Stimulated activated naive B cell treated with anti-CD40 and anti-IgM and Interleukin-4, amounts not matched to agents 10 μg/mL and 1 μg/mL and 100 μg/mL, for 72 hours (primary cell): Measurements from ENCODE around the gene EIF2S1.
A peak's percentile ranks its signal among the peaks of the same experiment; 100 is the strongest.

Experiments
- ATAC-seq, 2 donors: fragments of 150-1000 bp; cut with Tn5 transposase; replicated peaks; 2 replicates each; pipeline ENCODE4 v1.10.0; 2021; ENCODE audit warnings: moderate library complexity in 1 of 2
- DNase-seq: peaks from one replicate; pipeline ENCODE4 v3.0.0; 2021
- H3K27ac Mint-ChIP-seq: one replicate; pipeline ENCODE4 v1.8.0; 2022; ENCODE audit warnings: mild to moderate bottlenecking, mixed read lengths
- H3K27me3 Mint-ChIP-seq, 2 donors: one replicate each; pipeline ENCODE4 v1.8.0; 2022; ENCODE audit warnings: mixed read lengths in 2 of 2
- H3K36me3 Mint-ChIP-seq, 2 donors: one replicate each; pipeline ENCODE4 v1.8.0; 2022; ENCODE audit warnings: mixed read lengths in 2 of 2, mild to moderate bottlenecking in 1 of 2
- H3K4me1 Mint-ChIP-seq, 2 donors: one replicate each; pipeline ENCODE4 v1.8.0; 2022; ENCODE audit warnings: mixed read lengths in 2 of 2, mild to moderate bottlenecking in 1 of 2
- H3K4me3 Mint-ChIP-seq, 2 donors: one replicate each; pipeline ENCODE4 v1.8.0; 2022; ENCODE audit warnings: mild to moderate bottlenecking in 2 of 2, mixed read lengths in 2 of 2, moderate library complexity in 1 of 2
- H3K9me3 Mint-ChIP-seq, 2 donors: one replicate each; pipeline ENCODE4 v1.8.0; 2022; ENCODE audit warnings: mixed read lengths in 2 of 2, mild to moderate bottlenecking in 1 of 2

Gene EIF2S1

GRCh38 chr14:67357969-67358354, 2.2 kb upstream of the EIF2S1 start:
- ATAC-seq (no peak), DNase-seq (no peak)
- Mint-ChIP-seq H3K4me3 (no peak overlapping the region), H3K36me3 (peaks cover 10% of the 10 kb centered on the region in 2 donors), H3K4me1 (peaks cover 12 to 26% of the 10 kb centered on the region in 2 donors), H3K27me3 (no peaks in the 10 kb centered on the region), H3K9me3 (no peaks in the 10 kb centered on the region), H3K27ac (no peak overlapping the region)

DNA sequence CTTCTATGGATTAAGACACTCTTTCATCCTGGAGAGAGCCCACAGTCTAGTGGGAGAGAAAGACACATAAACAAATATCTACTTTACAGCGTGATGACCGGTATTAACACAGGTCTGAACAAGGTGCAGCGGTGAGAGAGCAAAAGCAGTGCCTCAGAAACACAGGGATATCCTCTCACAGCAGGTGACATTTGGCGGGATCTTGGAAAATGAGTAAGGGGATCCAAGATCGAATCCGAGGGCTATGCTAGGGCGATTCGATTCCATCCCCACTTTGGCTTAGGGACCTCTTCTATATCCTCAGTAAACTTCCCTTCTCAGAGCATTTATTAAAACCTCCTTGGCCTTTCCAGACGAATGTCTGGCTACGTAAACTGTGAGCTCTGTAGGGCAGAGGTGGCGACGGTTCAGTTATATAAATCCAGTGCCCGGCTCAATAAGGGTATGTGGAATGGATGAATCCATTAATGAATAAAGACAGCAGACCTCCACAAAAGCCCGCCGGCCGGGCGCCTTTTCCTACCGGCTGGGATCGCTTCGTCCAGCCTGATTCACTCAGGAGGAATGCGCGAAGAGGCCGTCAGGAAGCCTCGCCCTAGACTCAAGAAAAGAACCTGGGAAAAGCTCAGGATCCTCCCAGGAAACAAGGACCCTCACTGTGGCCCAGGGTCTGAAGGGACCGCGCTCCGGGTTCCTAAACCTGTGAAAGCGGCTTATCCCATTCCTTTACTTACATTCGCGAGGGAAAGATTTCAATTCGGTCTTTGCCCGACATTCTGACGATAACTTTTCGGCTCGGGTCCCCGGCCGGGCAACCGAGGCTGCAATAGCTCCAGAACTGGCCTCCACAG, 979 bp upstream of the EIF2S1 start:
- Mint-ChIP-seq H3K27ac (peak overlapping the region; percentile 98), H3K27me3 (no peaks in the 10 kb centered on the region), H3K4me1 (peaks cover 14 to 38% of the 10 kb centered on the region in 2 donors), H3K9me3 (no peaks in the 10 kb centered on the region), H3K36me3 (peaks cover 13% of the 10 kb centered on the region in 2 donors), H3K4me3 (peak overlapping the region; percentile 98 to 100)
- DNase-seq, result no peak
- ATAC-seq, result no peak

- Mint-ChIP-seq H3K27me3 (no peaks in the 10 kb centered on the region), H3K4me1 (peaks cover 15 to 38% of the 10 kb centered on the region in 2 donors), H3K27ac (peak overlapping the region; percentile 98), H3K36me3 (peaks cover 13 to 16% of the 10 kb centered on the region in 2 donors), H3K4me3 (peak overlapping the region; percentile 98 to 100), H3K9me3 (no peaks in the 10 kb centered on the region)
- DNase-seq (no peak), ATAC-seq (peak; percentile 26 to 34)
Observed at GRCh38 chr14:67360470-67361206, 510 bp downstream of the EIF2S1 start.

GRCh38 chr14:67365476-67365875, 5.3 kb downstream of the EIF2S1 start:
- H3K36me3 Mint-ChIP-seq, result peaks cover 20 to 29% of the 10 kb centered on the region in 2 donors
- H3K4me1 Mint-ChIP-seq, result peaks cover 19 to 27% of the 10 kb centered on the region in 2 donors
- ATAC-seq, result no peak
- H3K27me3 Mint-ChIP-seq, result no peaks in the 10 kb centered on the region
- no peak for DNase-seq
- no peaks in the 10 kb centered on the region for H3K9me3 Mint-ChIP-seq
- no peak overlapping the region for H3K4me3 Mint-ChIP-seq
- no peak overlapping the region for H3K27ac Mint-ChIP-seq

GRCh38 chr14:67370830-67371229, 10.7 kb downstream of the EIF2S1 start:
- H3K4me1 Mint-ChIP-seq, result peaks cover 15 to 34% of the 10 kb centered on the region in 2 donors
- peak overlapping the region; percentile 73 for H3K27ac Mint-ChIP-seq

GRCh38 chr14:67371247-67372148, 11.4 kb downstream of the EIF2S1 start:
- Mint-ChIP-seq H3K9me3 (no peaks in the 10 kb centered on the region), H3K27ac (no peak overlapping the region), H3K27me3 (no peaks in the 10 kb centered on the region), H3K36me3 (peaks cover 18 to 51% of the 10 kb centered on the region in 2 donors), H3K4me3 (no peak overlapping the region), H3K4me1 (peaks cover 14 to 35% of the 10 kb centered on the region in 2 donors)
- no peak for ATAC-seq
- DNase-seq, result no peak

More at GRCh38 chr14:67370830-67371229, 10.7 kb downstream of the EIF2S1 start:
- Mint-ChIP-seq H3K36me3 (peaks cover 17 to 46% of the 10 kb centered on the region in 2 donors), H3K27me3 (no peaks in the 10 kb centered on the region), H3K4me3 (no peak overlapping the region), H3K9me3 (no peaks in the 10 kb centered on the region)
- ATAC-seq, result no peak
- no peak for DNase-seq

GRCh38 chr14:67372833-67373232, 12.7 kb downstream of the EIF2S1 start:
- no peak overlapping the region for H3K27ac Mint-ChIP-seq
- DNase-seq (no peak), ATAC-seq (no peak)
- H3K36me3 Mint-ChIP-seq, result peaks cover 26 to 53% of the 10 kb centered on the region in 2 donors
- peaks cover 18 to 47% of the 10 kb centered on the region in 2 donors for H3K4me1 Mint-ChIP-seq
- H3K27me3 Mint-ChIP-seq, result no peaks in the 10 kb centered on the region
- H3K9me3 Mint-ChIP-seq, result peaks cover 0 to 4% of the 10 kb centered on the region in 2 donors
- H3K4me3 Mint-ChIP-seq, result no peak overlapping the region

DNA sequence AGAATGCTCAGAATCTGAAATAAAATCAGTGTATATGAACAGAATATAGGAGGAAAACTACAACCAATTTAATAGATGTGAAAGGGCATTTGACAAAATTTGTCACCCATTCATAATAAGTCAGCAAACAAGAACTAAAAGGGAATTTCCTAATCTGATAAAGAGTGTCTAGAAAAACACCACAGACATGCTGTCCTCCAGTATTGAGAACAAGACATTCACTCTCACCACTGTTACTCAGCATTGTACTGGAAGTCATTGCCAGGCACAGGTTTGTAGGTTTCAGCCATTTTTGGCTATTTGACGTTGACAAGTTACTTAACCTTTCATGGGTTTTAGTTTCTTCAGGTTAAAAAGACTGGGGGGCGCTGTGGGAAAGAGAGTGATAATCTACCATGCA, 13.2 kb downstream of the EIF2S1 start:
- ATAC-seq (peak; percentile 57 to 65), DNase-seq (no peak)
- H3K27ac Mint-ChIP-seq, result peak overlapping the region; percentile 78
- H3K9me3 Mint-ChIP-seq, result peaks cover 0 to 4% of the 10 kb centered on the region in 2 donors
- no peaks in the 10 kb centered on the region for H3K27me3 Mint-ChIP-seq
- H3K4me3 Mint-ChIP-seq, result no peak overlapping the region
- peaks cover 25 to 52% of the 10 kb centered on the region in 2 donors for H3K36me3 Mint-ChIP-seq
- H3K4me1 Mint-ChIP-seq, result peaks cover 15 to 46% of the 10 kb centered on the region in 2 donors

DNA sequence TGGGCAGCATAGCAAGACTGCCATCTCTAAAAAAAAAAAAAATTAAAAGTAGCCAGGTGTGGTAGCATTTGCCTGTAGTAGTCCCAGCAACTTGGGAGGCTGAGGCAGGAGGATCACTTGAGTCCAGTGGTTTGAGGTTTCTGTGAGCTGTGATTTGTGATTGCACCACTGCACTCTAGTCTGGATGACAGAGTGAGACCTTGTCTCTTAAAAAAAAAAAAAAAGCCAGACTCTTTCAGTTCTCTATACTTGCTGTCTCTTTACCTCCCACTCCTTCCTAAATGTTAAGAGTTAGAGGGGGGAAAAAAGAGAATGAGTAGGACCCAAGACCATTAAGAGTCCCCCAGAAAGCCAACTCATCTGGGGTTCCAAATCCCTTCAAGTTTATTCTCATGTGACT, 17.8 kb downstream of the EIF2S1 start:
- Mint-ChIP-seq H3K27me3 (no peaks in the 10 kb centered on the region), H3K4me1 (peaks cover 13 to 29% of the 10 kb centered on the region in 2 donors), H3K4me3 (no peak overlapping the region), H3K9me3 (peaks cover 0 to 4% of the 10 kb centered on the region in 2 donors), H3K27ac (no peak overlapping the region), H3K36me3 (peaks cover 31 to 60% of the 10 kb centered on the region in 2 donors)
- peak; percentile 96 to 97 for ATAC-seq
- no peak for DNase-seq

DNA sequence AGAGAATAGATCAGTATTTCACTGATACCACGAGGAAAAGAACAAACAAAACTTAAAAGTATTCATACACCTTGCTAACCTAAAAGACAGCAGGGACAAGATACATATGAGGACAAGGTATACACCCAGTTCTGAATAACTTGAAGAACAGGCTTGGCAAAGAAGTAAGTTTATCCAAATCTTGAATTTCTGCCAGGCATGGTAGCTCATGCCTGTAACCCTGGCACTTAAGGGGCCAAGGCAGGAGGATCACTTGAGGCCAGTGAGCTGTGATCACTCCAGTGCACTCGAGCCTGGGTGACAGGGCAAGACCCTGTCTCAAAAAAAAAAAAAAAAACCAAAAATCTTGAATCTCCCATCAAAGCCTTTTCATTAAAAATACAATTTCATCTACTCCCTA, 25.0 kb downstream of the EIF2S1 start:
- H3K4me3 Mint-ChIP-seq, result no peak overlapping the region
- H3K4me1 Mint-ChIP-seq, result peaks cover 0 to 1% of the 10 kb centered on the region in 2 donors
- H3K36me3 Mint-ChIP-seq, result peaks cover 22 to 38% of the 10 kb centered on the region in 2 donors
- H3K27me3 Mint-ChIP-seq, result no peaks in the 10 kb centered on the region
- no peak for ATAC-seq
- H3K27ac Mint-ChIP-seq, result no peak overlapping the region
- DNase-seq, result no peak
- no peaks in the 10 kb centered on the region for H3K9me3 Mint-ChIP-seq

GRCh38 chr14:67385618-67386017, 25.5 kb downstream of the EIF2S1 start:
- peaks cover 22 to 40% of the 10 kb centered on the region in 2 donors for H3K36me3 Mint-ChIP-seq
- no peaks in the 10 kb centered on the region for H3K27me3 Mint-ChIP-seq

DNA sequence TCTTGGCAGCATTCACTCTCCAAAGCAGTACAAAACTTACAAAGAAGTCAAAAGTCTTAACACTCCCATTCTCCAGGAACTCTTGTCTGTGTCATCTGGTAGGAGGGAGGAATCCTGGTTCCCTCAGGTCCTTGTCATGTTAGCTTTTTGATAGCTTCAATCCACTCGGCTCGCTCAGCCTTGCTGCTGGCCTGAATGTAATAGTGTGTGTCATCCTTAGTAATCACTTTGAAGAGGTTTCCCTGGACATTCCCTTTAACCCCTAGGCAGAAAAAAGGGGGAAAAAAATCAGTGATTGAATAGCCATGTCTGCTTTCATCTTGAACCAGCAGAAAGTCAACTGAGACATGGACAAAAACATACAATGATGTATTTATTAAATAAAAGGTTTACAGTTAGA, 27.1 kb downstream of the EIF2S1 start:
- H3K27me3 Mint-ChIP-seq, result peaks cover 0 to 3% of the 10 kb centered on the region in 2 donors
- H3K4me3 Mint-ChIP-seq, result no peak overlapping the region
- H3K9me3 Mint-ChIP-seq, result no peaks in the 10 kb centered on the region
- no peak for DNase-seq
- H3K36me3 Mint-ChIP-seq, result peaks cover 24 to 34% of the 10 kb centered on the region in 2 donors
- peaks cover 0 to 3% of the 10 kb centered on the region in 2 donors for H3K4me1 Mint-ChIP-seq
- no peak for ATAC-seq
- H3K27ac Mint-ChIP-seq, result no peak overlapping the region

More at GRCh38 chr14:67385618-67386017, 25.5 kb downstream of the EIF2S1 start:
- H3K27ac Mint-ChIP-seq, result no peak overlapping the region
- H3K4me1 Mint-ChIP-seq, result no peaks in the 10 kb centered on the region
- DNase-seq (no peak), ATAC-seq (no peak)
- no peaks in the 10 kb centered on the region for H3K9me3 Mint-ChIP-seq
- H3K4me3 Mint-ChIP-seq, result no peak overlapping the region

DNA sequence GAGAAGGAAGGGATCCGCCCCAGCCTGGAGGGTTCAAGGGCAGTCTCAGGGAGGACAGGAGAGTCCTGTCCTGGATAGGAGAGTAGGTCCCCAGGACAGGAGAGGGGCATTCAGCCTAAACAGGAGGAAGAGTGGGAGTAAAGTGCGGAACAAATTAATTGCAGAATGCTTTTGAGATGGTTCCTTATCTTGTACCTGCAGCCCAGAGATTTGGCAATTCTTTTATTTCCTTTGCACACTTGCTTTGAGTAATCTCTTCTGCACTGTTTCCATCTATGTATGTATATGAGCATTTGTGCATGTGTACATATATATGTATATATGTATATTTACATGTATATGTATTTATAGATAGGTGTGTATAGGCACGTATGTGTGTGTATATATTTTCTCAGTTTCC, 29.1 kb downstream of the EIF2S1 start:
- Mint-ChIP-seq H3K36me3 (peaks cover 18 to 32% of the 10 kb centered on the region in 2 donors), H3K4me1 (peaks cover 0 to 5% of the 10 kb centered on the region in 2 donors), H3K9me3 (no peaks in the 10 kb centered on the region), H3K27me3 (peaks cover 0 to 11% of the 10 kb centered on the region in 2 donors), H3K27ac (no peak overlapping the region), H3K4me3 (no peak overlapping the region)
- DNase-seq (no peak), ATAC-seq (no peak)
